Non-pigmented ciliary epithelial cell (primary cell): ENCODE results near the gene SPOCK3.
"Not testable (repeated sequence)": the region's sequence is repeated elsewhere in the genome, so short reads cannot be mapped to it uniquely, and the experiment has no call there.

Experiments
- DNase-seq: peaks from one replicate; pipeline ENCODE4 v3.0.0-alpha.2; 2010; ENCODE audit warnings: low read depth

SPOCK3 gene

DNA sequence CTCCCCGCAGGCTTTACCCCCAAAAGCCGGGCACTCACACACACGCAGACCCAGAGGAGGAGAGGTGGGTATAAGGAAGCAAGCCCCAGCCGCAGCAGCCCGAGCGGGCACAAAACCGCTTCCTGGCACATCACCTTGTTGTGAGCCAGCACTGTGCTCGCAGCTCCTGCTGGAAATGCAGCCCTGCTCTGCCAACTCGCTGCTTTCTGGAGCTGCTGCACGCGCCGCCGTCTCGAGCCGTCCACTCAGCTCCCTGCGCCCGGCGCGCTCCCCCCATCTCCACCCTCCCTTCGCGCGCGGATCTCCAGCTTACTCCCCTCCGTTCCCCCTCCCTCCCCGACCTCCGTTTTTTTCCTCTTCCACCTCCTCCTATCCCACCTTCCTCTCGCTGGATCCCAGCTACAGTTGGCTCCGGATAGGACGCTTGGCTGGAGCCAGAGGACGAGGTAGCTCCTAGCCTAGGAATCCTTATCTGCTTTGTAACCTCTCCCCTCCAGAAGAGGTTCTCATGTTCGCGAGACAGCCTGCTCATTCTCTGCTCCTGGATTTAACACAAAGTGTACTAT, at the start of gene SPOCK3:
TSS of gene SPOCK3 (minus strand) at position 179 of the 566 bp plus-strand sequence.
- no peak for DNase-seq

- DNase-seq = no peak
These were observed 48.0 kb upstream of the SPOCK3 start for GRCh38 chr4:167282171-167282864.

DNA sequence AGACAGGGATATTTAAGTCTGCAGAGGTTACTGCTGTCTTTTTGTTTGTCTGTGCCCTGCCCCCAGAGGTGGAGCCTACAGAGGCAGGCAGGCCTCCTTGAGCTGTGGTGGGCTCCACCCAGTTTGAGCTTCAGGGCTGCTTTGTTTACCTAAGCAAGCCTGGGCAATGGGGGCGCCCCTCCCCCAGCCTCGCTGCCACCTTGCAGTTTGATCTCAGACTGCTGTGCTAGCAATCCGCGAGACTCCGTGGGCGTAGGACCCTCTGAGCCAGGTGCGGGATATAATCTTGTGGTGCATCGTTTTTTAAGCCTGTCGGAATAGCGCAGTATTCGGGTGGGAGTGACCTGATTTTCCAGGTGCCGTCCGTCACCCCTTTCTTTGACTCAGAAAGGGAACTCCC, 47.3 kb upstream of the SPOCK3 start:
- DNase-seq = not testable (repeated sequence)

DNA sequence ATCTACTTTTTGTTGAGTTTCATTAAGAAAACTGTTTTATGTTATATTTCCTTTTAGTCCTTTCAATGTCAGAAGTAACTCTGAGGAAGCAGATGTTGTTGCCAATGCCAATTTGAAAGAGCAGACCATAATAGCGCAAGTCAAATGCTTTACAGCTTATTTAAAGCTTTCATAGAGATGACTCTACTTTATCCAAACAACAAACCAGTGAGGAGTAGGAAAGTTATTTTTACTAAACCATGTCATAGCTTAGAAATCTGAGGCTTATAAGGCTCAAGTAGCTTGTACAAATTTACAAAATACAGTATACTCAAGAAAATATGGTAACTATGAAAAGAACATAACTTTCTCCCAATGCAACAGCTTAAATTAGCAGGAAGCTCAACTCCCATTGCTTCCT, 40.1 kb upstream of the SPOCK3 start:
- DNase-seq = peak; percentile 31

- no peak for DNase-seq
These were observed 30.9 kb upstream of the SPOCK3 start for GRCh38 chr4:167265231-167265630.

- DNase-seq = no peak
These were observed 14.0 kb upstream of the SPOCK3 start for GRCh38 chr4:167248271-167248670.

- no peak for DNase-seq
These were observed 5.3 kb upstream of the SPOCK3 start for GRCh38 chr4:167239627-167240026.

- DNase-seq = no peak
These were observed 3.9 kb upstream of the SPOCK3 start for GRCh38 chr4:167238226-167238625.

- DNase-seq = no peak
These were observed 494 bp downstream of the SPOCK3 start for GRCh38 chr4:167233685-167234315.

DNA sequence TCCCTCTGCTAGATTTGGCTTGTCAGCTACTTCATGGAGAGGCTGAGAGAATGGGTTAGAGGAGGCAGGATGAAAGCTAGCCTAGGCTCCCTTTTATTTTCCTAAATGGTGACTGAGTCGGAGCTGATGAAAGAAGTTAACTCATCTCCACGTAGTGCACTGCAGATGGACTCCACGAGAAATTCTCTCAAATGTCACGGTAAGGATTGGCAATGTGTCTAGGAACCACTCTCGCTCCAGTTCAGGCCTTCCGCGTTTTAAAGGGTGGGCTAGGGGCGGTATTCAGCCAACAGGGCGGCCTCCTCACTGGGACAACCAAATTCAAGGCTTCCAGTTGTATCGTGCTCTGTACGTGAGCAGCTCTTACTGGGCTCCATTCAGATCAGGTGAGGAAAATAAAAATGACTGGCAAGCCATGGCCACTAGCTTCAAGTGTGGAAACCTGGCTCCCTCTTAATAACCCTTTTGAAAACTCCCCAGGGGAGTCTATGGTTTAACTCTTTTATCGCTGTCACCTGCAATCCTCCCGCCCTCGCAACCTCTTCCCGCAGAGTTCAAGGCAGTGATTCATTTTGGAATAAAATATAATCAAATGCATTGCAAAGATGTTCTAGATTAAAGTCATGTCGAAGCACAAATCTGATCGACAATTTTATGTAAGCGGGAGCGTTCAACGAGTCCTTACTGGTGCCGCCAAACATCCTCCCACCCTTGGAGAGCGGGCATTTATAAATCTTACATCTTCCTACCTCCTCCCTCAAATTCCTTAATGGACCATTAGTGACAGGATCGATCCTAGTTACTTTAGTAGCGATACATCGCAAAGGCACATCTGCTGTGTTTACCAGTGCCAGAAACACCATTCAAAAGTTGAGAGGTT, 1.2 kb downstream of the SPOCK3 start:
- DNase-seq = no peak

- DNase-seq = no peak
These were observed 3.5 kb downstream of the SPOCK3 start for GRCh38 chr4:167230744-167231143.

DNA sequence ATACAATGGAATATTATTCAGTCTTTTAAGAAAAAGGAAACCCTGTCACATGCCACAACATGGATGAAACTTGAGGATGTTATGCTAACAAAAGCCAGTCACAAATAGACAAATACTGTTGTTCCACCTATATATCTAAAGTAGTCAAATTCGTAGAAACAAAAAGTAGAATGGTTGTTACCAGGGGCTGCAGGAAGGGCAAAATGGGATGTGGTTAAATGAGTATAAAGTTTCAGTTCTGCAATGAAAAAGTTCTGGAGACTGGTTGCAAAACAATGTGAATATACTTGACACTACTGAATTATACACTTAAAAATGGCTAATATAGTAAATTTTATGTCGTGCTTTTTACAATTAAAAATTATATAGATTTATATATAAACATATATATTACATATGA, 12.2 kb downstream of the SPOCK3 start:
- no peak for DNase-seq

DNA sequence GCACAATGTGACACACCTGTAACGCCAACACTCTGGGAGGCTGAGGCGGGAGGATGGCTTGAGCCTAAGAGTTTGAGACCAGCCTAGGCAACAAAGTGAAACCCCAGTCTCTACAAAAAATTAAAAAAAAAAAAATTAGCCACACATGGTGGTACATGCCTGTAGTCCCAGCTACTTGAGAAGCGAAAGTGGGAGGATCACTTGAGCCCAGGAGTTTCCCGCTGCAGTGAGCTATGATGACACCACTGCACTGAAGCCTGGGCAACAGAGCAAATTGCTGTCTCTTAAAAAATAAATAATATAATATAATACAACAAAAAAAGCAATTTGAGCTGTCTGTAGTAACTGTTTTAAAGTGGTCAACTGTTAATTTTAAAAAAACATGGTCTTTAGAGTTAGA, 13.2 kb downstream of the SPOCK3 start:
- no peak for DNase-seq

DNA sequence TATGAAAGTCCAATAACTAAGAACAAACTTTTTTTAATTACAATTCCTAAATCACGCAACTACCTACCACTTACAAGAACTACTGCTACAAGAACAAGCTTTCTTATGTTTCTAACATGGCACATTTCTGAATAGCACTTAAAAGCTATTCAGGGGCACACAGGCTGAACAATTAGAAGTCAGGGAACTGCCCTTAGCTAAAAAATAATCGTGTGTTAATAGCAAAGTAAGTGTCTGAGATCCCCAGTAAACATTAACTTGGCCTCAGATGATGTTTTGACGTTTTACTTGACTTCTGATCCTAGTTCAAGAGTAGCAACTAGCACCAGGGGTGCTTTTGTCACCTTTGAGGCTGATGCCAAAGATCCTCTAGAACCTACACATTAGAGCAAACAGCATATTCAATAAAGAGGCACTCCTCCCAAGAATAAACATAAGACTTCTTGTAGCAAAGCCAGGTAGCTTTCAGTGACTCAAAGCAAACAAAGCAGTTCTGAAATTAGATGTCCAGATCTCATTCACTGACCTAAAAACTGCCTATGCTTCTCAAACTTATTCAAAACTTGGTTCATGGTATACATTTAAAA, 16.2 kb downstream of the SPOCK3 start:
- DNase-seq = no peak

GRCh38 chr4:167216783-167217182, 17.5 kb downstream of the SPOCK3 start:
- DNase-seq = no peak

GRCh38 chr4:167210166-167210565, 24.1 kb downstream of the SPOCK3 start:
- no peak for DNase-seq

DNA sequence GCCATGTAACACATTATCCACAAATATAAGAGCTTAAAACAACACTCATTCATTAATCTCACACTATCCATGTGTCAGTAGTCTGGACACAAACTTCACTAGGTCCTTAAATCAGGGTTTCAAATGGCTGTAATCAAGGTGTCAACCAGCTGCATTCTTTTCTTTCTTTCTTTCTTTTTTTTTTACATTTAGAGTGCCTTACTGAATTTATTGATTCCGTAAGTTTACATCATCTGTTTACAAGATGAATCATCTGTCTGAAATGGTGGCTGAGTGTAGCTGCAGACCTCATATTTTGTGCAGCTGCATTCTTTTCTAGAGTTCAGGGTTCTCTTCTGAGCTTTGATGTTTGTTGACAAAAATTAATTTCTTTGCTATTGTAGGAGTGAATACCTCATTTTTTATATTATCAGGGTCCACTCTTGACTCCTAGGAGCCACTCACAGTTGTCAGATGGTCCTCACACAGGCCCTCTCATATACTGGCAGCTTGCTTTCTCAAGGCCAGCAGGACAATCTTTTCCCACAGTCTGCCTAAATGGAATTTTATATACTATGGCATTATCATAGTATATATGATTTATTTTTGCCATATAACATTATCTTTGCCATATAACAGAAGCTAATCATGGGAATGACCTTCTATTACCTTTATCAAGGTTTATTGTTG, 37.8 kb downstream of the SPOCK3 start:
- peak; percentile 17 for DNase-seq

DNA sequence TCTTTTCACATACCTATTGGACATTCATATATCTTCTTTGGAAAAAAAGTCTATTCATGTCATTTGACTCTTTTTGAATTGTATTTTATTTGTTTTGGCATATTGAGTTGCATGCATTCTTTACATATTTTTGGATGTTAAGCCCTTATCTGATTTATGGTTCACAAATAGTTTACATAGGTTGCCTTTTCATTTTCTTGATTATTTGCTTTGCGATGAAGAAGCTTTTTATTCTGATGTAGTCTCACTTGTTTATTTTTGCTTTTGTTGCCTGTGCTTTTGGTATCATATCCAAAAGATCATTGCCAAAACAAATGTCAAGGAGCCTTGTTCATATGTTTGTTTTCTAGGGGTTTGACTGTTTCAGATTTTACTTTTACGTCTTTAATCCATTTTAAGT, 43.9 kb downstream of the SPOCK3 start:
- DNase-seq = no peak

DNA sequence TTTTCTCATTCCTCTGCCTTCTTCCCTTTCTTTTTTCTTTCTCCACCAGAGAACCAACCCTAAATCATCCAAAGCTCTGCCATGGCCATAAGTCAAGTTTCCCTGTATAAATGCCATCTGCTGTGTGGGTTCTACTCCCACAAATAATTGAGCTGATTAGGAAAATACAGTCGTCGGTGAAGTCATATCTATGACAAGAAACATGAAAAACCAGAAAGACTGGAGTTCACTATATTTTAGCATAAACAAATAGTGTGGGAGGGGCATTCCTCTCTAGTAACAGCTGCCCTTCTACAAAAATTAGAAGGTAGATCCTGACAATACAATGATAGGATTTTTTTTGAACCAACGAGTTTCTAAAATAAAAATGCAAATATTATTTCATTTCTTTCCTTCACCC, 48.8 kb downstream of the SPOCK3 start:
- no peak for DNase-seq

DNA sequence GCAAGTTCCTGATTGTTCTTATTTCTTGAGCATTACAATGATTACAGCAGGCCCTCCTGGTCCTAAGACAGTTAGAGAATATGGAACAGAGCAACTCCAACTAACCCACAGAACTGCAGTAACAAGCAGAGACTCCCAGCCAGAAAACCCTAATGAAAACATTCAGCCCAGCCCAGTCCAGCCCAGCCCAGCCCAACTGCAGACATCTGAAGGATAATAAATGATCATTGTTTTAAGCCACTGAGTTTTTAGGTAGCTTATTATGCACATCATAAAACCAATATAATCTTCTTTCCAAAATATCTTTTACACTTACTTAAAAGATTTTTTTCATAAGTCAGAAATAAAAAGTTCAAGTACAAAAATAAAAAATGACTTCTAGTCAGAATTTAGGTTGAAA, 51.3 kb downstream of the SPOCK3 start:
- no peak for DNase-seq

GRCh38 chr4:167177925-167178324, 56.4 kb downstream of the SPOCK3 start:
- no peak for DNase-seq
